GM10266 (cell line): Measurements from ENCODE around the gene MAP2K5.
A peak's percentile ranks its signal among the peaks of the same experiment; 100 is the strongest.

Source experiments
- DNase-seq: peaks from one replicate; pipeline ENCODE4 v3.0.0; 2012; ENCODE audit errors: extremely low spot score
- TF ChIP-seq, protein P1 (sequence below): IDR thresholded peaks from 2 replicates; pipeline ENCODE4 v1.5.1; 2012; ENCODE audit warnings: mild to moderate bottlenecking, low read depth; ENCODE audit not compliant: control insufficient read depth, insufficient read depth; ENCODE audit errors: missing control alignments

Gene MAP2K5

DNA sequence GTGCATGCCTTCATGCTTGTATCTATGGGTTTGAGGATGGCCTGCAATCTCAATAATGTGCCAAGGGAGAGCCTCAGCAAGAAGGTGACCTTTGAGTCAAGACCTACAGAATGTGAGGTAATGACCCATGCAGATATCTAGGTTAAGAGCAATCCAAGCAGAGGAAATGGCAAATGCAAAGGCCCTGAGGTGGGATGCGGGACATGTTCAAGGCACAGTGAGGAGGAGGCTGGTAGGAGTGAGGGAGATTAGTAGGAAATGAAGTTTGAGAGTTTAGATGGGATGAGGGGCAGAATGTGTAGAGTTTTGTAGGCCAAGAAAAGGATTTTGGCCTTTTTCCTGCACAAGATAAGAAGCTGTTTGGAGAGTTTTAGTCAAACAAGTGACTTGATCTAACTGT lies 4.7 kb upstream of the MAP2K5 start:
- DNase-seq, result no peak
- TF ChIP-seq, protein P1, sequence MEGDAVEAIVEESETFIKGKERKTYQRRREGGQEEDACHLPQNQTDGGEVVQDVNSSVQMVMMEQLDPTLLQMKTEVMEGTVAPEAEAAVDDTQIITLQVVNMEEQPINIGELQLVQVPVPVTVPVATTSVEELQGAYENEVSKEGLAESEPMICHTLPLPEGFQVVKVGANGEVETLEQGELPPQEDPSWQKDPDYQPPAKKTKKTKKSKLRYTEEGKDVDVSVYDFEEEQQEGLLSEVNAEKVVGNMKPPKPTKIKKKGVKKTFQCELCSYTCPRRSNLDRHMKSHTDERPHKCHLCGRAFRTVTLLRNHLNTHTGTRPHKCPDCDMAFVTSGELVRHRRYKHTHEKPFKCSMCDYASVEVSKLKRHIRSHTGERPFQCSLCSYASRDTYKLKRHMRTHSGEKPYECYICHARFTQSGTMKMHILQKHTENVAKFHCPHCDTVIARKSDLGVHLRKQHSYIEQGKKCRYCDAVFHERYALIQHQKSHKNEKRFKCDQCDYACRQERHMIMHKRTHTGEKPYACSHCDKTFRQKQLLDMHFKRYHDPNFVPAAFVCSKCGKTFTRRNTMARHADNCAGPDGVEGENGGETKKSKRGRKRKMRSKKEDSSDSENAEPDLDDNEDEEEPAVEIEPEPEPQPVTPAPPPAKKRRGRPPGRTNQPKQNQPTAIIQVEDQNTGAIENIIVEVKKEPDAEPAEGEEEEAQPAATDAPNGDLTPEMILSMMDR, result no peak

DNA sequence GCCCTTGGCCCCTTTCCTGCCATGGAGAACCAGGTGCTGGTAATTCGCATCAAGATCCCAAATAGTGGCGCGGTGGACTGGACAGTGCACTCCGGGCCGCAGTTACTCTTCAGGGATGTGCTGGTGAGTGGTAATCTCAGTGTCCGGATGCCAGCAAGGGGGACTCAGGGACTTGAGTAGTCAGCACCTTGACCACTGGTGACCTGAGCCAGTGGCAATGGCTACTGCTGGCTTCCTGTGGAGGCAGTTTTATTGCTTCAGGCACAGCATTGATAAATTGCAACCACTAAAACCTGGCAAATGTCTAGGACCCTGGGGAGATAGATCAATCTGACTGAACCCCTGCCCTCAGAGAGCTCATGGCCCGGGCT lies 830 bp downstream of the MAP2K5 start:
- TF ChIP-seq, protein P1, result no peak
- peak; percentile 25 for DNase-seq

DNA sequence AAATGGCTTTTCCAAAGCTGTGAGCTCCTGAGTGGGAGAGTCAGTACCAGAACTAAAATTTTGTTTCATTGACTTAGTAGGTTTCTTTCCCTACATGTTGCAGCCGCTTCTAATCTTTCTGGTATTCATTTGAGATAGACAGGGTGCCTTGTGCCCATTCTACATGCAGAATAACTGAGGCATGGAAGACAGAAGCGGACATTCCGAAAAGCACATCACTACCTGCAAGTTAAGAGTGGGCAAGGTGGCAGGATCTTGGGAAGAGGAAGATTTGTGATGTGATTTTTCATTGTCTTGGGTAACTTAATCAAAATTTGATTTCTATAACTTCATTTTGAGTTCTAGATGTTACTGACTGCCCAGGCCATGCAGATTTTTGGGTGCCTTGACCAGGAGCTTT lies 2.0 kb downstream of the MAP2K5 start:
- DNase-seq, result no peak

DNA sequence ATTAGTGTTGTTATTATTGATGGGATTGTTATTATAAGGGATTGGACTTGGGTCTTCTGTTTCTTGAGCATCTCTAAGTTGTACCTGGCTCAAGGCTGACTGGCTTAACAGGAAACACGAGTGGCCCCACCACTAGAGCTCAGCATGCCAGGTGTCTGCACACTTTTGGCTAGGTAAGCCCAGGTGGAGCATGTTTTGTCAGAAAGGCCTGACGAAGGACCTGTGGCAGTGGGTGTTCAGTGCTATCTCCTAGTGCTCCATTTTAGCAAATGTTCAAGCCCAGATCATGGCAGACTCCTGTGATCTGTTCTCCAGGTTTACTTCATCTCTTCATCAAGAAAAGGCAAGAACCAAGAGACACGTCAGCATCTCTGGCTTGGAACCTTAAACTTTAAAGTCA lies 3.4 kb downstream of the MAP2K5 start:
- no peak for DNase-seq
- TF ChIP-seq, protein P1, result no peak

More for the DNA sequence above, 2.0 kb downstream of the MAP2K5 start:
- TF ChIP-seq, protein P1, result no peak

DNA sequence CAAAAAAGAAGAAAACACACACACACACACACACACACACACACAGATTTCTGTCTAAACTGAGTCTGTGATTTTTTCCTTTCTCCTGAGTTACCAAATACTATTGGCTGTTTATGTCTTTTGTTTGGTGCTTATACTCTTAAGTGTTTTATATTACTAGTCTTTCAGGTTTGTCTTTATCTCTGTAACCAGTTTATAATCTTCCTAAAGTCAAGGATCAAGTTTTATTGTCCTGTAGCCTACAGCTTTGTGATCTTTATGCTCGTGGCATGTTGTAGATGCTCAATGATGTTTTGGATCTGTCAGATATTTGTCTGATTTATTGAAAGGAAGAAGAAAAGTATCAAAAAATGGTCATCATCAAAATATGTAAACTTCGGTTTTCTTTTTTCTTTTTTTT lies 4.6 kb downstream of the MAP2K5 start:
- no peak for DNase-seq

DNA sequence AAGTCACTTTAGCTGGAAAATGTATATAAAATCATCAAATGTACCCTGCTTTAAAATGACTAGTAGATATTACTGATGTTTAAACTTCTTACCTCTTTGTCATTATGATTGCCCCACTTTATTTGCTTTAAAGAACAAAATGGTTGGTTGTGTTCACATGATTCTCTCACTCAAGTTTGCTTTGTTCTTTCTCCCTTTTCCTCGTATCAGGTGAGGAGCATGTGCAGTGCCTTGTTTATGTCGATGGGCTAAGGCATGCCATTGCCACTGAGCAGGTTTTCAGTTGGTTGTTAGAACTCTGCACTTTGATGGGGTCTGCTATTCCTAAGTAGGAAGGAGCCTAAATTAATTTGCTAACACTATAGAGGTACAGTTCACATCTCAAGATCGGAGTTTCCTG lies 5.3 kb downstream of the MAP2K5 start:
- TF ChIP-seq, protein P1, result no peak
- no peak for DNase-seq

More for the DNA sequence above, 4.6 kb downstream of the MAP2K5 start:
- TF ChIP-seq, protein P1, result no peak

DNA sequence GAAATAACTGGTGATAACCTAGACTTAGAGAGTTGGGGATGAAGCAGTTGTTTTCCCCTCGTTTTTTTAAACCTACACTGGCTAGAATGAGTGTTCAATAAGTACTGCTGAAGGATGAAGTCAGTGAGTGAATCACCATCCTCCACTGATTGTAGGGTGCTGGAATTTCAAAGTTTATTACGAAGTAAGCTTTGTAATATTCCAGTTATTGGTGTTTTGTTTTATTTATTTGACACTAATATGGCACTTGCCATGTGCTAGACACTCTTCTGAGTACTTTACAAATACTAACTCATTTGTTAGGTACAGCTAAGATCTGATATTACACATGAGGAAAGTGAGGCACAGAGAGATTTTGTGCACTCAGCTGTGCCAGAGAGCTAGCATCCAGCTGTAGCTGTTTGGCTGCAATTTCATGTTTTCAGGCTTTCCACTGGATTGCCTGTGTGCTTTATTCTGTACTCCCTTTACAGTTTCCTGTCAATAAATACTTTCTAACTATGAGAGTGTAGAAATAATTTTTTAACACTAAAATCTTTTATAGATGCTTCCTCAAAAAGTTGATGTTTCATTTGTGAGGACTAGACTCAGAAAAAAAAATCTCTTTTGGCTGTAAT lies 5.8 kb downstream of the MAP2K5 start:
- no peak for DNase-seq
- TF ChIP-seq, protein P1, result no peak
